ENCODE data around the gene ADAT1. TPM values are rescaled to one million over a fixed set of nuclear protein-coding genes. Genes with fewer than 3 reads are reported as not detected.

Gene ADAT1
- total RNA-seq, 1 experiment from 2014 or later = 44.2 TPM

GRCh38 chr16:75629132-75629531 is 6.1 kb upstream of the ADAT1 start:
- BruUV-seq (replicated peaks) = no TSS peak
- Histone ChIP-seq H2AFZ (ENCODE audit: low read depth, low read length, poor library complexity, severe bottlenecking) (no peak overlapping the region), H3K9ac (ENCODE audit: low read length) (no peak overlapping the region), H3K4me2 (ENCODE audit: low read length) (no peak overlapping the region), H3K27me3 (ENCODE audit: insufficient read depth, low read length) (no peaks in the 10 kb centered on the region), H3K9me3 (ENCODE audit: control insufficient read depth in 1 of 2, insufficient read depth in 1 of 2, low read depth in 1 of 2, low read length in 2 of 2) (no peaks in the 10 kb centered on the region), H3K79me2 (ENCODE audit: insufficient read depth, low read length) (peaks cover 3% of the 10 kb centered on the region; the same call in 1 of the 2 replicates), H4K20me1 (ENCODE audit: insufficient read depth) (0 out of 2 replicates have a peak, but pooled peaks cover 5% of the 10 kb centered on the region), H3K4me1 (ENCODE audit: control insufficient read depth in 1 of 2, insufficient read depth in 2 of 2, low read length in 2 of 2) (no peaks in the 10 kb centered on the region), H3K9me2 (ENCODE audit: insufficient read depth) (no peaks in the 10 kb centered on the region), H3K27ac (ENCODE audit: low read depth, low read length) (no peak overlapping the region), H3K4me3 (replicated peaks in 1 of 2; ENCODE audit: low read depth in 1 of 2, low read length in 2 of 2) (no peak overlapping the region), H3K36me3 (ENCODE audit: control insufficient read depth in 1 of 2, insufficient read depth in 2 of 2, low read length in 2 of 2) (peaks cover 47 to 76% of the 10 kb centered on the region in 2 experiments)
- ATAC-seq = no peak
- CTCF ChIA-PET = interaction anchor here (0.7 kb wide), 1 partner anchor 112 kb away, joined by 5 read pairs; no protein-coding TSS in a partner anchor
- intact Hi-C loops (cut with micrococcal nuclease) = no loop called here
- RAD21 ChIA-PET (ENCODE audit: low non-redundant PET in 1 of 2, low total read pairs in 2 of 2, uncharacterized antibody in 2 of 2, unreplicated experiment in 2 of 2) = no interaction called here
- DNase-seq (ENCODE audit: low read depth, low spot score) = no peak
- TF ChIP-seq EZH2phosphoT487 (IDR thresholded peaks at IDR 0.05; ENCODE audit: borderline replicate concordance) (no peak), CEBPB (IDR thresholded peaks at IDR 0.05; ENCODE audit: low read depth) (no peak), EZH2 (IDR thresholded peaks at IDR 0.05) (no peak), ZFX (IDR thresholded peaks at IDR 0.05) (no peak), POLR2A (IDR thresholded peaks at IDR 0.05; ENCODE audit: borderline replicate concordance, extremely low read depth, insufficient read depth, insufficient read length) (no peak), CBX3 (IDR thresholded peaks at IDR 0.05; ENCODE audit: low read depth) (no peak), JUND (IDR thresholded peaks at IDR 0.05) (no peak), YY1 (IDR thresholded peaks at IDR 0.05; ENCODE audit: extremely low read depth, insufficient replicate concordance, low read depth, low read length) (no peak), FOSL1 (IDR thresholded peaks at IDR 0.05; ENCODE audit: low read depth) (no peak), SIN3A (IDR thresholded peaks at IDR 0.05; ENCODE audit: low read depth) (no peak), SP1 (IDR thresholded peaks at IDR 0.05; ENCODE audit: low read depth) (no peak)
- TF ChIP-seq, protein P1, sequence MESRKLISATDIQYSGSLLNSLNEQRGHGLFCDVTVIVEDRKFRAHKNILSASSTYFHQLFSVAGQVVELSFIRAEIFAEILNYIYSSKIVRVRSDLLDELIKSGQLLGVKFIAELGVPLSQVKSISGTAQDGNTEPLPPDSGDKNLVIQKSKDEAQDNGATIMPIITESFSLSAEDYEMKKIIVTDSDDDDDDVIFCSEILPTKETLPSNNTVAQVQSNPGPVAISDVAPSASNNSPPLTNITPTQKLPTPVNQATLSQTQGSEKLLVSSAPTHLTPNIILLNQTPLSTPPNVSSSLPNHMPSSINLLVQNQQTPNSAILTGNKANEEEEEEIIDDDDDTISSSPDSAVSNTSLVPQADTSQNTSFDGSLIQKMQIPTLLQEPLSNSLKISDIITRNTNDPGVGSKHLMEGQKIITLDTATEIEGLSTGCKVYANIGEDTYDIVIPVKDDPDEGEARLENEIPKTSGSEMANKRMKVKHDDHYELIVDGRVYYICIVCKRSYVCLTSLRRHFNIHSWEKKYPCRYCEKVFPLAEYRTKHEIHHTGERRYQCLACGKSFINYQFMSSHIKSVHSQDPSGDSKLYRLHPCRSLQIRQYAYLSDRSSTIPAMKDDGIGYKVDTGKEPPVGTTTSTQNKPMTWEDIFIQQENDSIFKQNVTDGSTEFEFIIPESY (IDR thresholded peaks at IDR 0.05; ENCODE audit: extremely low read depth, insufficient replicate concordance, low read length) = no peak
- POLR2A ChIA-PET = no interaction called here
